ENCODE results near the gene INO80E.

DNA sequence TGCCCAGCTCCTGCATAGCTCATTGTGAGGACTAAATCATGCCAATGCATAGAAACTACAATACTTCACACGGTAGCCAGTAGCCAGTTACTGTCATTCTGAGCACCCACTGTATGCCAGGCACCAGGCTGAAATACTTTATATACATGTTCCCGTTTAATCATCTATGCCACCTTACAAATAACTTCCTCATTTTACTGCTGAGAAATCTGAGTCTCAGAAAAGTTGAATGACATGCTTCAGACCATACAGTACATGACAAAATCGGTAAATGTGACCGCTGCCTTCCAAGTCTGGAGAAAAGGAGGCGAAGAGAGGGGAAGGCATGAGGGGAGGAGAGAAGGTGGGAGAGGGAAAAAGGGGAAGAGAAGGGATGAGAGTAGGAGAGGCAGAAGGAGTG lies 44.2 kb downstream of the INO80E start:
- TF ChIP-seq, protein P1, sequence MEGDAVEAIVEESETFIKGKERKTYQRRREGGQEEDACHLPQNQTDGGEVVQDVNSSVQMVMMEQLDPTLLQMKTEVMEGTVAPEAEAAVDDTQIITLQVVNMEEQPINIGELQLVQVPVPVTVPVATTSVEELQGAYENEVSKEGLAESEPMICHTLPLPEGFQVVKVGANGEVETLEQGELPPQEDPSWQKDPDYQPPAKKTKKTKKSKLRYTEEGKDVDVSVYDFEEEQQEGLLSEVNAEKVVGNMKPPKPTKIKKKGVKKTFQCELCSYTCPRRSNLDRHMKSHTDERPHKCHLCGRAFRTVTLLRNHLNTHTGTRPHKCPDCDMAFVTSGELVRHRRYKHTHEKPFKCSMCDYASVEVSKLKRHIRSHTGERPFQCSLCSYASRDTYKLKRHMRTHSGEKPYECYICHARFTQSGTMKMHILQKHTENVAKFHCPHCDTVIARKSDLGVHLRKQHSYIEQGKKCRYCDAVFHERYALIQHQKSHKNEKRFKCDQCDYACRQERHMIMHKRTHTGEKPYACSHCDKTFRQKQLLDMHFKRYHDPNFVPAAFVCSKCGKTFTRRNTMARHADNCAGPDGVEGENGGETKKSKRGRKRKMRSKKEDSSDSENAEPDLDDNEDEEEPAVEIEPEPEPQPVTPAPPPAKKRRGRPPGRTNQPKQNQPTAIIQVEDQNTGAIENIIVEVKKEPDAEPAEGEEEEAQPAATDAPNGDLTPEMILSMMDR (IDR thresholded peaks at IDR 0.05; ENCODE audit: low read depth, low read length), result no peak
- TF ChIP-seq EZH2phosphoT487 (IDR thresholded peaks at IDR 0.05; ENCODE audit: low read depth), result no peak

Data from OCI-LY3 (cell line).